Type B pancreatic cell (in vitro differentiated cells): ENCODE measurements around the gene KIF1A. TPM values are rescaled to one million over a fixed set of nuclear protein-coding genes. Genes with fewer than 3 reads are reported as not detected.

Experiments
- DNase-seq: peaks from one replicate; pipeline ENCODE4 v3.0.0; 2021; ENCODE audit warnings: mixed read lengths; ENCODE audit not compliant: unreplicated experiment; ENCODE audit errors: extremely low spot score
- H3K27ac Mint-ChIP-seq: 2 replicates; pipeline ENCODE4 v1.8.0; 2021; ENCODE audit warnings: mild to moderate bottlenecking, mixed read lengths
- H3K27me3 Mint-ChIP-seq: 2 replicates; pipeline ENCODE4 v1.8.0; 2021; ENCODE audit warnings: mixed read lengths
- H3K36me3 Mint-ChIP-seq: 2 replicates; pipeline ENCODE4 v1.8.0; 2021; ENCODE audit warnings: mixed read lengths
- H3K4me1 Mint-ChIP-seq: one replicate; pipeline ENCODE4 v1.8.0; 2021; ENCODE audit warnings: mixed read lengths; ENCODE audit not compliant: unreplicated experiment
- H3K4me3 Mint-ChIP-seq: 2 replicates; pipeline ENCODE4 v1.8.0; 2021; ENCODE audit warnings: mild to moderate bottlenecking, mixed read lengths
- H3K9me3 Mint-ChIP-seq: 2 replicates; pipeline ENCODE4 v1.8.0; 2021; ENCODE audit warnings: mixed read lengths
- CTCF ChIP-seq: fragments of 200-600 bp; sonication (generic); conservative IDR thresholded peaks from 2 replicates; pipeline ENCODE4 v1.5.0; 2021; ENCODE audit warnings: antibody characterized with exemption, mild to moderate bottlenecking
- total RNA-seq: library from RNA; stranded (reverse); gene quantifications from 2 replicates; pipeline ENCODE4 v1.2.1, GENCODE V29; 2021; ENCODE audit warnings: low replicate concordance

KIF1A gene
- total RNA-seq, 1 donor from 2014 or later = 78.4 TPM

GRCh38 chr2:240811346-240812300, 8.4 kb downstream of the KIF1A start:
- peak; percentile 61 for DNase-seq
- peaks cover 23% of the 10 kb centered on the region for H3K36me3 Mint-ChIP-seq

GRCh38 chr2:240810621-240811020, 9.4 kb downstream of the KIF1A start:
- Mint-ChIP-seq H3K9me3 (peaks cover 9% of the 10 kb centered on the region), H3K27me3 (no peaks in the 10 kb centered on the region), H3K36me3 (peaks cover 17% of the 10 kb centered on the region), H3K4me3 (no peak overlapping the region), H3K4me1 (no peaks in the 10 kb centered on the region), H3K27ac (no peak overlapping the region)
- DNase-seq = peak; percentile 57
- TF ChIP-seq CTCF = no peak

More at GRCh38 chr2:240811346-240812300, 8.4 kb downstream of the KIF1A start:
- no peak for TF ChIP-seq CTCF
- H3K4me1 Mint-ChIP-seq = no peaks in the 10 kb centered on the region
- peaks cover 9% of the 10 kb centered on the region for H3K9me3 Mint-ChIP-seq
- no peak overlapping the region for H3K4me3 Mint-ChIP-seq
- no peak overlapping the region for H3K27ac Mint-ChIP-seq
- H3K27me3 Mint-ChIP-seq = peaks cover 7% of the 10 kb centered on the region

- no peaks in the 10 kb centered on the region for H3K4me1 Mint-ChIP-seq
- no peak for DNase-seq
- H3K9me3 Mint-ChIP-seq = peaks cover 9% of the 10 kb centered on the region
- H3K27ac Mint-ChIP-seq = no peak overlapping the region
- TF ChIP-seq CTCF = no peak
- H3K27me3 Mint-ChIP-seq = no peaks in the 10 kb centered on the region
- H3K36me3 Mint-ChIP-seq = peaks cover 17% of the 10 kb centered on the region
- no peak overlapping the region for H3K4me3 Mint-ChIP-seq
Observed at GRCh38 chr2:240810199-240810598, 9.8 kb downstream of the KIF1A start.

GRCh38 chr2:240809276-240809675, 10.7 kb downstream of the KIF1A start:
- Mint-ChIP-seq H3K27ac (no peak overlapping the region), H3K36me3 (peaks cover 15% of the 10 kb centered on the region), H3K4me3 (no peak overlapping the region), H3K9me3 (peaks cover 7% of the 10 kb centered on the region), H3K27me3 (no peaks in the 10 kb centered on the region), H3K4me1 (no peaks in the 10 kb centered on the region)
- TF ChIP-seq CTCF = no peak
- DNase-seq = peak; percentile 29

- no peaks in the 10 kb centered on the region for H3K27me3 Mint-ChIP-seq
- H3K4me3 Mint-ChIP-seq = no peak overlapping the region
- no peak for TF ChIP-seq CTCF
- no peaks in the 10 kb centered on the region for H3K4me1 Mint-ChIP-seq
- H3K9me3 Mint-ChIP-seq = no peaks in the 10 kb centered on the region
- no peak for DNase-seq
- no peak overlapping the region for H3K27ac Mint-ChIP-seq
- peaks cover 9% of the 10 kb centered on the region for H3K36me3 Mint-ChIP-seq
Observed at GRCh38 chr2:240806459-240806858, 13.6 kb downstream of the KIF1A start.
